ENCODE data around the gene SMAP1.

SMAP1 gene

GRCh38 chr6:70864401-70864800 is 196.7 kb downstream of the SMAP1 start:
- in situ Hi-C loops (cut with HindIII; ENCODE audit: low sequenced_read_pairs) = no loop called here
- no peak for TF ChIP-seq CTCF (IDR thresholded peaks at IDR 0.05; ENCODE audit: low read depth, low read length, missing control alignments)
- DNase-seq (ENCODE audit: low read depth) = no peak
- no peak overlapping the region for H3K4me3 ChIP-seq (ENCODE audit: low read depth, low read length)

GRCh38 chr6:70872469-70872868 is 204.8 kb downstream of the SMAP1 start:
- in situ Hi-C loops (cut with HindIII; ENCODE audit: low sequenced_read_pairs) = no loop called here
- no peak for TF ChIP-seq CTCF (IDR thresholded peaks at IDR 0.05; ENCODE audit: low read depth, low read length, missing control alignments)
- DNase-seq (ENCODE audit: low read depth) = no peak
- H3K4me3 ChIP-seq (ENCODE audit: low read depth, low read length) = no peak overlapping the region

GRCh38 chr6:70874181-70874913 is 206.7 kb downstream of the SMAP1 start:
- in situ Hi-C loops (cut with HindIII; ENCODE audit: low sequenced_read_pairs) = no loop called here
- no peak for DNase-seq (ENCODE audit: low read depth)
- no peak for TF ChIP-seq CTCF (IDR thresholded peaks at IDR 0.05; ENCODE audit: low read depth, low read length, missing control alignments)
- H3K4me3 ChIP-seq (ENCODE audit: low read depth, low read length) = no peak overlapping the region

- TF ChIP-seq CTCF (IDR thresholded peaks at IDR 0.05; ENCODE audit: low read depth, low read length, missing control alignments) = no peak
- in situ Hi-C loops (cut with HindIII; ENCODE audit: low sequenced_read_pairs) = no loop called here
- no peak for DNase-seq (ENCODE audit: low read depth)
- H3K4me3 ChIP-seq (ENCODE audit: low read depth, low read length) = no peak overlapping the region
These were observed 211.8 kb downstream of the SMAP1 start for GRCh38 chr6:70879496-70879895.

- no peak overlapping the region for H3K4me3 ChIP-seq (ENCODE audit: low read depth, low read length)
- in situ Hi-C loops (cut with HindIII; ENCODE audit: low sequenced_read_pairs) = loop anchor here (5.0 kb wide), 1 partner anchor 177 kb away; no protein-coding TSS in a partner anchor
- TF ChIP-seq CTCF (IDR thresholded peaks at IDR 0.05; ENCODE audit: low read depth, low read length, missing control alignments) = peak; percentile 89
- DNase-seq (ENCODE audit: low read depth) = peak; percentile 9
These were observed 216.6 kb downstream of the SMAP1 start for GRCh38 chr6:70884074-70884983.

GRCh38 chr6:70886071-70886470 is 218.4 kb downstream of the SMAP1 start:
- no peak for TF ChIP-seq CTCF (IDR thresholded peaks at IDR 0.05; ENCODE audit: low read depth, low read length, missing control alignments)
- no peak for DNase-seq (ENCODE audit: low read depth)
- no peak overlapping the region for H3K4me3 ChIP-seq (ENCODE audit: low read depth, low read length)
- in situ Hi-C loops (cut with HindIII; ENCODE audit: low sequenced_read_pairs) = no loop called here
